ENCODE measurements around the gene ARHGAP27.

- TF ChIP-seq ZFP30 (CRISPR knock-in tag; IDR thresholded peaks at IDR 0.05), result no peak
- TF ChIP-seq ZNF8 (CRISPR knock-in tag; IDR thresholded peaks at IDR 0.05), result no peak
- no peak for TF ChIP-seq CREB5 (CRISPR knock-in tag; IDR thresholded peaks at IDR 0.05; ENCODE audit: low read depth)
- TF ChIP-seq TCF4 (CRISPR knock-in tag; IDR thresholded peaks at IDR 0.05; ENCODE audit: borderline replicate concordance), result no peak
- TF ChIP-seq GLIS3 (CRISPR knock-in tag; IDR thresholded peaks at IDR 0.05), result no peak
- TF ChIP-seq, protein P1, sequence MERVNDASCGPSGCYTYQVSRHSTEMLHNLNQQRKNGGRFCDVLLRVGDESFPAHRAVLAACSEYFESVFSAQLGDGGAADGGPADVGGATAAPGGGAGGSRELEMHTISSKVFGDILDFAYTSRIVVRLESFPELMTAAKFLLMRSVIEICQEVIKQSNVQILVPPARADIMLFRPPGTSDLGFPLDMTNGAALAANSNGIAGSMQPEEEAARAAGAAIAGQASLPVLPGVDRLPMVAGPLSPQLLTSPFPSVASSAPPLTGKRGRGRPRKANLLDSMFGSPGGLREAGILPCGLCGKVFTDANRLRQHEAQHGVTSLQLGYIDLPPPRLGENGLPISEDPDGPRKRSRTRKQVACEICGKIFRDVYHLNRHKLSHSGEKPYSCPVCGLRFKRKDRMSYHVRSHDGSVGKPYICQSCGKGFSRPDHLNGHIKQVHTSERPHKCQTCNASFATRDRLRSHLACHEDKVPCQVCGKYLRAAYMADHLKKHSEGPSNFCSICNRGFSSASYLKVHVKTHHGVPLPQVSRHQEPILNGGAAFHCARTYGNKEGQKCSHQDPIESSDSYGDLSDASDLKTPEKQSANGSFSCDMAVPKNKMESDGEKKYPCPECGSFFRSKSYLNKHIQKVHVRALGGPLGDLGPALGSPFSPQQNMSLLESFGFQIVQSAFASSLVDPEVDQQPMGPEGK (CRISPR knock-in tag; IDR thresholded peaks at IDR 0.05; ENCODE audit: borderline replicate concordance), result no peak
- TF ChIP-seq TOX (CRISPR knock-in tag; IDR thresholded peaks at IDR 0.05; ENCODE audit: borderline replicate concordance), result no peak
- no peak for TF ChIP-seq ZNF565 (CRISPR knock-in tag; conservative IDR thresholded peaks at IDR 0.05; ENCODE audit: low read depth)
- no peak for TF ChIP-seq CSDC2 (CRISPR knock-in tag; IDR thresholded peaks at IDR 0.05)
- TF ChIP-seq ISL1 (CRISPR knock-in tag; IDR thresholded peaks at IDR 0.05), result no peak
- TF ChIP-seq POU6F1 (CRISPR knock-in tag; IDR thresholded peaks at IDR 0.05; ENCODE audit: borderline replicate concordance, low read depth), result no peak
- no peak for TF ChIP-seq OSR1 (CRISPR knock-in tag; IDR thresholded peaks at IDR 0.05)
- TF ChIP-seq BACH2 (CRISPR knock-in tag; IDR thresholded peaks at IDR 0.05; ENCODE audit: borderline replicate concordance), result no peak
These were observed 50.4 kb downstream of the ARHGAP27 start for GRCh38 chr17:45382226-45382625.
